ENCODE results near the gene KRCC1. TPM values are rescaled to one million over a fixed set of nuclear protein-coding genes. Genes with fewer than 3 reads are reported as not detected.

Gene KRCC1
- total RNA-seq, 2 donors from 2014 or later: 7.4 to 17.3 TPM

DNA sequence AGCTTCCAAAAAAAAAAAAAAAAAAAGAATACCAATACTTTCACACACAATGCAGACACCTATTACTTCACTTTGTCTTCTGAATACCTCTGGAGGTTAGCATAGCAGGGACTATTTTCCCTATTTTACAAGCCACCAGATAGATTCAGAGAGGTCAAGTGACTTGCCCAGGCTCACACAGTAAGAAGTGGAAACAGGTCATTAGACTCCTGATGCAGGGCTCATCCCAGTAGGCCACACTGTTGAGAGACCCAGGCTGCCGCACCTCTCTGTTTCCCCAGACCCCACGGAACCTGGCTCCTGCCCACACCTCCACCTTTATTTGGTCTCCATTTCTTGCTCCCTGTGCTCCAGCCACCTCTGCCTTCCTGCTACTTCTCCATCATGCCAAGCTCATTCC, 31.5 kb upstream of the KRCC1 start:
- Mint-ChIP-seq H3K36me3 (no peaks in the 10 kb centered on the region), H3K9me3 (no peaks in the 10 kb centered on the region), H3K4me3 (no peak overlapping the region), H3K4me1 (ENCODE audit: low read depth in 2 of 2) (peaks cover 0 to 3% of the 10 kb centered on the region in 2 donors), H3K27me3 (no peaks in the 10 kb centered on the region), H3K27ac (no peak overlapping the region)
- DNase-seq (ENCODE audit: low spot score) (no peak), ATAC-seq (no peak)

DNA sequence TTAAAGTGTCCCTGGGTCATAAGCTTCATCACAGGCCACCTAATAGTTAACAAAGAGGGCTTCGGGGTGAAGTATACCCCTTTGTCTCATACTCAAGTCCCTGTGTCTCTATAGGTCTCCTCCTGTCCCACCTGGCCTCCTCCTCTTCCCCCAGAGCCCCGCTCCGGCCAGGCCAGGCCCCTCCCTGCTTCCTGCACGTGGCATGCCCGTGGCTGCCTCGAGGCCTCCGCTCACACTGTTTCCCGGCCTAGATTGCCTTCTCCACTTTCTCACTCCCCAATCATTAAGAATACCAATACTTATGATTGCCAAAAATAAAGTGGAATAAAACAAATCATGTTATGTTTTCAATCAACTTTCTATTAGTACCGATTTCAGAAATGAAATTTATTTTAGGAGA, 30.8 kb upstream of the KRCC1 start:
- Mint-ChIP-seq H3K27ac (no peak overlapping the region), H3K36me3 (no peaks in the 10 kb centered on the region), H3K27me3 (no peaks in the 10 kb centered on the region), H3K4me3 (no peak overlapping the region), H3K9me3 (no peaks in the 10 kb centered on the region), H3K4me1 (ENCODE audit: low read depth in 2 of 2) (peaks cover 0 to 3% of the 10 kb centered on the region in 2 donors)
- no peak for ATAC-seq
- no peak for DNase-seq (ENCODE audit: low spot score)

DNA sequence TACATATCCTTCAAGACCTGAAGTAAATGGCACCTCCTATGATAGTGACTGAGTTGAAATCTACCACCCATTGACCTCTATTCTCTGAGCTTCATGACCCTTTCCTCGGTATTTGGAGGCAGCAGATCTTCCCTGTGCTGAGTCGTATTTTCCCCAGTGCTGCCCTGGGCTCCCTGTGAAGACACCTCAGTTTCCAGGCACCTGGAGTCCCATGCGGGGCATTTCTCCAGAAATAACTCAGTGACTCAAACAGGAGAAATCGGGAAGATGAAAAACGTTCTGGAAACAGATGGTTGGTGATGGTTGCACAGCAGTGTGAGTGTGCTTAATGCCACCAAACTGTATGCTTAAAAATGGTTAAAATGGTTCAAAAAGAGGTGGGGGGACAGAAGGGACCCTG, 30.0 kb upstream of the KRCC1 start:
- H3K36me3 Mint-ChIP-seq: no peaks in the 10 kb centered on the region
- H3K27ac Mint-ChIP-seq: no peak overlapping the region
- no peak for ATAC-seq

DNA sequence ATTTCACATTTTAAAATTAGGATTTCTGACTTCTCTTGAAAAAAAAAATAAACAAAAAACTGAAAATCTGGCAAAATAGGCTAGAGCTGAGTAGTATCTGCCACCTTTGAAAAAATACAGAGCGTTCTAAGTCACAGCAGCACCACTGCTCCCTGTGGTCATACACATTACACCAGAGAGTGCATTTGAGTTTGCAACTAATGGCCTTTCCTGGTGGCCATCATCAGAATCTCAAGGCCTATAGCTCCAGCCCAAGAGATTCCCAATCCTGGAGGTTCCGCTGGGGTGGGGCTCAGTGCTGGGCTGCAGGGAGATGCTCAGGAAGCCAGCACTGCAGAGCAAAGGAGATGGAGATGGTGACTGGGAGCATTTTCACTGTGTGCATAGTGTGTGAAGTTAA, 29.5 kb upstream of the KRCC1 start:
- Mint-ChIP-seq H3K4me1 (ENCODE audit: low read depth in 2 of 2) (no peaks in the 10 kb centered on the region), H3K9me3 (no peaks in the 10 kb centered on the region), H3K27me3 (peaks cover 0 to 6% of the 10 kb centered on the region in 2 donors), H3K27ac (no peak overlapping the region), H3K4me3 (no peak overlapping the region), H3K36me3 (no peaks in the 10 kb centered on the region)
- ATAC-seq (no peak), DNase-seq (ENCODE audit: low spot score) (no peak)

More for the DNA sequence above, 30.0 kb upstream of the KRCC1 start:
- no peak for DNase-seq (ENCODE audit: low spot score)
- no peaks in the 10 kb centered on the region for H3K9me3 Mint-ChIP-seq
- peaks cover 0 to 1% of the 10 kb centered on the region in 2 donors for H3K27me3 Mint-ChIP-seq
- no peak overlapping the region for H3K4me3 Mint-ChIP-seq
- peaks cover 0 to 3% of the 10 kb centered on the region in 2 donors for H3K4me1 Mint-ChIP-seq (ENCODE audit: low read depth in 2 of 2)

DNA sequence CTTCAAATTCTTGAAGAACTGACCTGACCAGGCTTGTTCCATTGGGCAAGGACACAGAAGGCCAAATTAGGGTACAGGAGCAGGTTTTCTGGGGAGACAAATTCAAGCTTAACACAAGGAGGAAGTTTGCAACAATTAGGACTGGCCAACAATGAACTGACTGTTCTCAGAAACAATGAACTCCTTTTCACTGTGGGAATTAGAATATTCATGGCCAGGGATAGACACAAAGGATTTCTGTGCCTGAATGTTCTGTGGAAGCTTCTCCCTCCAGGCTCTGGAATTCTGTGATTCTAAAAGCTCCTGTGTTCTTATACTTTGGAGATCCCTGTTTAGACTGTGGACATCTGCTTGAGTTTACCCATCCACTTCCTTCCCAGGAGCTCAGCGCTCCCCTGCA, 27.2 kb upstream of the KRCC1 start:
- Mint-ChIP-seq H3K9me3 (no peaks in the 10 kb centered on the region), H3K27ac (no peak overlapping the region), H3K36me3 (no peaks in the 10 kb centered on the region), H3K4me1 (ENCODE audit: low read depth in 2 of 2) (no peaks in the 10 kb centered on the region), H3K27me3 (peaks cover 0 to 7% of the 10 kb centered on the region in 2 donors), H3K4me3 (no peak overlapping the region)
- ATAC-seq (no peak), DNase-seq (ENCODE audit: low spot score) (no peak)

DNA sequence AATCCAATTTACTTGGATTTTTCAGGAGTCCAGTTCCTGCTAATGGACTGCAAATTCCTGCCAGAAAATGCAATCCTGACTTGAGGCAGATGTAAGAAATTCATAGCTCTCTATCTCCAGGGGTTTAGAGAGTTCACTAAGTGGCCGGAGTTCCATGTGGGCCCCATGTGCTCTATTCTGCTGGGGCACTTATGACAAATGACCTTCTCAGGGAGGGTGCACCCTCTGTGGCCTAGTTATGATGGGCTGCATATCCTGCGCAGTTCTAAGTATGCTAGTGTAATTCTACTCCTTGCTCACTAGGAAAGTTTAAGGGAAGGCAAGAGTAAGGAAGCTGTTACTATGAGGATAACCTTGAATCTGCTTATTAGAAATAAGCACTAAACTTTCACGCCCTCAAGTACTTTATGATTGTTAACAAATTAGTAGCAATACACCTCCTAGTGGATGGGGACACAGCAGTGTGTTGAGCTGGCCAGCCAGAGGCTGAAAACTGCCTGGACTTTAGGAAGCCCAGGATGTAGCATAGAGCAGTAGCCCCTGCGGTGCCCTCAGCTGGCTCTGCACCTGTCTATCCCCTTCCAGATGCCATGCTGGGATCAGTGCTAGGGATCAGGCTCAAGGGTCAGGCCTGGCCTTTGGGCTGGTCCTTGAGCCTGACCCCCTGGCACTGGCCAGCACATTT, 26.5 kb upstream of the KRCC1 start:
- ATAC-seq: no peak
- H3K4me1 Mint-ChIP-seq (ENCODE audit: low read depth in 2 of 2): no peaks in the 10 kb centered on the region
- no peak for DNase-seq (ENCODE audit: low spot score)
- H3K9me3 Mint-ChIP-seq: no peaks in the 10 kb centered on the region
- no peak overlapping the region for H3K27ac Mint-ChIP-seq
- H3K27me3 Mint-ChIP-seq: peaks cover 0 to 7% of the 10 kb centered on the region in 2 donors
- no peak overlapping the region for H3K4me3 Mint-ChIP-seq
- no peaks in the 10 kb centered on the region for H3K36me3 Mint-ChIP-seq

DNA sequence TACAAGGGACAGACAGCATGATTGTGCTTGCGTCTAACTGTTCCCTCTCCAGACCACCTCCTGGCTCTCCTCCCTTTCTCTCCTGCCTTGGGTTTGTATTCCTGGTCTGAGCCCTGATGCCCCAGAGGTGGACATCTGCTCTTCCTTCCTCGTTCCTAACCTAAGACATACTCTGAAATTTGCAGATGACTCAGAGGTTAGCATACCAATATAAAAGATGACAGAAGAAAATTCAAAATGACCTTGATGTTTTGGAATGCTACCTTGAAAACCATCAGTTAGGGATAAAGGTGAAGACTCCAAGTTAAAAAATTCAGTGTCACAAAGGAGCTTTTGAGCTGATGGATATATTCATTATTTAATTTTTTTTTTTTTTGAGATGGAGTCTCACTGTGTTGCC, 25.0 kb upstream of the KRCC1 start:
- Mint-ChIP-seq H3K27me3 (peaks cover 3 to 7% of the 10 kb centered on the region in 2 donors), H3K36me3 (no peaks in the 10 kb centered on the region), H3K27ac (no peak overlapping the region), H3K4me1 (ENCODE audit: low read depth in 2 of 2) (no peaks in the 10 kb centered on the region), H3K9me3 (no peaks in the 10 kb centered on the region), H3K4me3 (no peak overlapping the region)
- no peak for ATAC-seq
- no peak for DNase-seq (ENCODE audit: low spot score)

DNA sequence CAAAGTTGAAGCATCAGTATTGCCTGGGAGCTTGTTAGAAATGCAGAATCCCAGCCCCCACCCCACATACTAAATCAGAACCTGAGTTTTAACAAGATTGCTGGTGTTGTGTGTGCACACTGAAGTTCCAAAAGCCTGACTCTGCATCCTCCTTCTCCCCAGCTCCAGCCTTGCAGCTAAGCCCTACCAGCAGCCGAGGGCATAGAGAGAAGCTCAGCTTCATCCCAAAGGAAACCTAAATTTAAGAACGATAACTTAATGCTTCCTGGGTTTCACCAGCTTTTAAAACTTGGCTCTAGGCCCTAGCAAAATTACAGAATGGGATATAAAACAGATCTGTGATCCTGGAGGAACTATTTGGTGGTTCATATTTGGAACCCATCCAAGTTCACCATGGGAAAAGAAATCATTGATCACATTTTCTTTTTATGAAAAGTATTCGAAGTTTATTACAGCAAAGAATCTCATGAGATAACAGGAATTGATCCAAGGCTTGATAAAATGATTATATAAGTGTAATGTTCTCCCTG, 23.1 kb upstream of the KRCC1 start:
- Mint-ChIP-seq H3K9me3 (no peaks in the 10 kb centered on the region), H3K4me3 (no peak overlapping the region), H3K36me3 (no peaks in the 10 kb centered on the region), H3K27ac (no peak overlapping the region), H3K4me1 (ENCODE audit: low read depth in 2 of 2) (no peaks in the 10 kb centered on the region), H3K27me3 (peaks cover 7 to 9% of the 10 kb centered on the region in 2 donors)
- DNase-seq (ENCODE audit: low spot score) (no peak), ATAC-seq (no peak)

DNA sequence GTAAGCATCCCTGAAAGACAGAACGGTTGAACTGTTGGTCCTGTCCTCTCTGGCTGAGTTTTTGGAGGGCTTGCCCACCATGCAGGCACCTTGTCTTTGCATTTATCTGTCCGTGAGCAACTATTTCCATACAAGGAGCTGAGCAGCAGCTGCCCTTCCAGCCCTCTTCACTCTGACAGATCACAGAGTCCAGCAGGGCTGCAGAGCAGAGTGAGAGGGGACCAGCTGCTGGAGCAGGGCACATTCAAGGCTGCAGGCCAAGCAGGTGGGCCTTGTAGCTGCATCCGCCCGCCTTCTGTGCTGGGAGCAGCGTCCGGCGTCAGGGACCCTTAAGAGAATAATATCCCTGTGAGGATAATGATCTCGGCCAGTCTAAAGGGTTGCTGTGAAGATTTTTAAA, 21.5 kb upstream of the KRCC1 start:
- H3K4me1 Mint-ChIP-seq (ENCODE audit: low read depth in 2 of 2): no peaks in the 10 kb centered on the region
- no peak overlapping the region for H3K4me3 Mint-ChIP-seq
- H3K27me3 Mint-ChIP-seq: peaks cover 7 to 12% of the 10 kb centered on the region in 2 donors
- H3K36me3 Mint-ChIP-seq: no peaks in the 10 kb centered on the region
- ATAC-seq (no peak), DNase-seq (ENCODE audit: low spot score) (no peak)
- H3K27ac Mint-ChIP-seq: no peak overlapping the region
- no peaks in the 10 kb centered on the region for H3K9me3 Mint-ChIP-seq

DNA sequence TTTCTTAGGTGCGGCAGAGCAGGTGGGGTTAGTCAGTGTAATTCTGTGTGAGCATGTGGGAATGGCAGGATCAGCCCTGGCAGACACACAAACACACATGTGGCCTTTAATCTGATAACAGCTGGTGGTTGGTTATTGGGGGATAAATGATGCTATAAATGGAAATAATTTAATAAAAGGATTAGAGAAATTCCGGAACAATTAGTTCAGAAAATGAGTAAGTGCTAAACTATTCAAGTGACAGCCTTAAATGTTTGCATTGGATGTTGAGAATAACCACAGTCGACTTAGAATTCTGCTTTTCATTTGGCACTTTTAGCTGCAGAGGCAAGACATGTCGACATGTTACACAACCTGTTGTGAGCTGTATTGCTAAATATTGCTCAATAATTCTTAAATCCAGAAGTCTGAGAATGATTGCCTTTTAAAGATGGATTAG, 19.3 kb upstream of the KRCC1 start:
- H3K9me3 Mint-ChIP-seq: no peaks in the 10 kb centered on the region
- H3K4me1 Mint-ChIP-seq (ENCODE audit: low read depth in 2 of 2): no peaks in the 10 kb centered on the region
- no peak overlapping the region for H3K27ac Mint-ChIP-seq
- no peaks in the 10 kb centered on the region for H3K36me3 Mint-ChIP-seq
- ATAC-seq (no peak), DNase-seq (ENCODE audit: low spot score) (no peak)
- peaks cover 0 to 12% of the 10 kb centered on the region in 2 donors for H3K27me3 Mint-ChIP-seq
- H3K4me3 Mint-ChIP-seq: no peak overlapping the region

DNA sequence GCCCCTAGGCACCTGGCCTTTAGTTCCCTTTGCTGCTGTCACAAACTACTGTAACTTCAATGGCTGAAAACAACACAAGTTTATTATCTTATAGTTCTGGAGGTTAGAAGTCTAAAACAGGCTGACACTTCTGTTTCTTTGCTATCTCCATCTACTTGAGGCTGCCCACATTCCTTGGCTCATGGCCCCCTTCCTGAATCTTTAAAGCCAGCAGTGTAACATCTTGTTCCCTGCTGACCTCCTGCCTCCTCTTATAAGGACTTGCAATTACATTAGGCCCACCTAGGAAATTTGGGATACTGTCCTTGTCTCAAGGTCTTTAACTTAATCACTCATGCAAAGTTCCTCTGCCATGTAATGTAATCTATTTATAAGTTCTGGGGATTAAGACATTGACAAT, 18.6 kb upstream of the KRCC1 start:
- H3K36me3 Mint-ChIP-seq: no peaks in the 10 kb centered on the region
- H3K4me1 Mint-ChIP-seq (ENCODE audit: low read depth in 2 of 2): no peaks in the 10 kb centered on the region
- no peak overlapping the region for H3K27ac Mint-ChIP-seq
- ATAC-seq (no peak), DNase-seq (ENCODE audit: low spot score) (no peak)
- no peaks in the 10 kb centered on the region for H3K9me3 Mint-ChIP-seq
- no peak overlapping the region for H3K4me3 Mint-ChIP-seq
- H3K27me3 Mint-ChIP-seq: peaks cover 0 to 12% of the 10 kb centered on the region in 2 donors

DNA sequence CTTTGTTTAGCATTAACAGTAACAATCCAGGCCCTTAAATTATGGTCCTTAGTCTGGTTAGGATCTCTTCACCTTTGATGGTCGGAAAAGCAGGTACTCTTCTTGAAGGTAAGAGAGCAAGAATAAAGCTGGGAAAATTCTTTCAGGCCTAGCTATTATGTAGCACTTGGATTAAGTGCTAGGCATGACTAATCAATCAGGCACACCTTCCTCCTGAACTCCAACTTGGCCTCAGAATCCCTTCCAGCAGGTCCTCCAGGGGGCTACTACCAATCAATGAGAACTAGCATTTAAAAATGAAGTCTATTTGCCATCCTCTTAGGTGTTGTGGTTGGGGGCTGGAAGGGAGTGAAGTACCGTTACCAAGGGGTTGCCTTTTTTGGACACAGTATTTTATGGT, 15.8 kb upstream of the KRCC1 start:
- Mint-ChIP-seq H3K27ac (no peak overlapping the region), H3K9me3 (no peaks in the 10 kb centered on the region), H3K36me3 (no peaks in the 10 kb centered on the region), H3K4me3 (no peak overlapping the region), H3K27me3 (peaks cover 0 to 12% of the 10 kb centered on the region in 2 donors), H3K4me1 (ENCODE audit: low read depth in 2 of 2) (no peaks in the 10 kb centered on the region)
- no peak for DNase-seq (ENCODE audit: low spot score)
- ATAC-seq: no peak

DNA sequence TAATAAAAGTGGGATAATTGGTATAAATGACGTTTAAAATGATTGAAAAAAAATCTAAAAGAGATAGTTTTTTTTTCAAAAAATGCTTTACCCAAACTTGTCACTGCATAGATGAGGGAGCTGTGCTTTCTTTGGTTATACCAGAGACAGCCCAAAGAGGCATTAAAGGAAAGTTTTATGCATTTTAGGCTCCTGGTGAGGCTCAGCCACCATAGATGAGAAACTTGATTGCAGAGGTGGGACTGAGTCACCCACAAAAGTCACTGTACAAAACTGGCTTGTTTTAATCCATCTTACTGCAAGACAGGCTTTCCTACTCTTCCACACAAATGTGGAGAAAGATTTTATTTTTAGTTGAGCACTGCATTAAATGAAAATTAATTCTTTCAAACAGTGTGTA, 14.5 kb upstream of the KRCC1 start:
- ATAC-seq: no peak
- H3K4me3 Mint-ChIP-seq: no peak overlapping the region

DNA sequence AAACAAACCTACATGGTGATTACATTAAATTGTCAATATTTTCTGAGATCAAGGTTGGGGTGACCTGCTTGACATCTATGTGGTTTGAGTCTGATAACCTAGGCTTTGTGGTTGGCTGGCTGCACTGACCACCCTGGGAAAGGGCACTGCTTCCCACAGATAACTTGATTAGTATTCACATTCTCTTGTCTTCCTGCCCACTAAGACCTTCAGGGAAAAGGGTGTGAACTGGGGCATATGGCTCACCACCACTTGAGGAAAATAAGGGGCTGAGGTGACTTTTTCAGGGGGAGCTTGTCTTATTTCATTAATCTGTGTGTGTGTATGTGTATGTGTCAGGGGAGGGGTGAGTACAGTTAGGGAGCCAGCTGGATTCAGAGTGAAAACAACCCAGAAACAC, 13.5 kb upstream of the KRCC1 start:
- DNase-seq (ENCODE audit: low spot score) (no peak), ATAC-seq (no peak)
- Mint-ChIP-seq H3K27me3 (peaks cover 0 to 9% of the 10 kb centered on the region in 2 donors), H3K9me3 (no peaks in the 10 kb centered on the region), H3K36me3 (no peaks in the 10 kb centered on the region), H3K27ac (no peak overlapping the region), H3K4me1 (ENCODE audit: low read depth in 2 of 2) (no peaks in the 10 kb centered on the region), H3K4me3 (no peak overlapping the region)

More for the DNA sequence above, 14.5 kb upstream of the KRCC1 start:
- no peak for DNase-seq (ENCODE audit: low spot score)
- Mint-ChIP-seq H3K4me1 (ENCODE audit: low read depth in 2 of 2) (no peaks in the 10 kb centered on the region), H3K27ac (no peak overlapping the region), H3K36me3 (no peaks in the 10 kb centered on the region), H3K27me3 (peaks cover 0 to 11% of the 10 kb centered on the region in 2 donors), H3K9me3 (no peaks in the 10 kb centered on the region)

DNA sequence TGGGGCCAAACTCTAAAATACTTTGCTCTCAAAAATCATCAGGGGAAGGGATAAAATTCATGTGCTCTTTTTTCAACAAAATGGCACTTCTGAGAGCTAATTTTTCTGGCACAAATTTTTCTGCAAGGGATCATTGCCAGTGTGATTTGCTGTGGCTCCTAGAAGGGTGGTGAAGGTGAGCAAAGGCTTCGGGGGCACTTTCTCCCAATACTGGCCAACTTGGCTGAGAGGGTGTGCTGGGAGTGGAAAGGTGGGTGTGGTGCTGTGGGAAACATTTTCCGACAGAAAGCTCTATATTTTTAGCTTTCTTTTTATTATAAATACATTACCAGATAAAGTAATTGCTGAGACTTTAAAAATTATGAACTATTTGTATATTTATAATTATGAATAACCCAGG, 12.5 kb upstream of the KRCC1 start:
- no peak for ATAC-seq

More for the DNA sequence above, 12.5 kb upstream of the KRCC1 start:
- Mint-ChIP-seq H3K27ac (no peak overlapping the region), H3K4me1 (ENCODE audit: low read depth in 2 of 2) (no peaks in the 10 kb centered on the region), H3K4me3 (no peak overlapping the region), H3K9me3 (no peaks in the 10 kb centered on the region), H3K27me3 (peaks cover 0 to 4% of the 10 kb centered on the region in 2 donors), H3K36me3 (no peaks in the 10 kb centered on the region)
- DNase-seq (ENCODE audit: low spot score): no peak
